ENCODE measurements around the gene SYNPR.

SYNPR gene

GRCh38 chr3:63470745-63471144 is 192.6 kb downstream of the SYNPR start:
- no peak for DNase-seq

- peak in 30 of 56 donors; percentile 2 to 78 (median 33) for DNase-seq
Observed at GRCh38 chr3:63471781-63472180, 193.7 kb downstream of the SYNPR start.

- peak in 3 of 56 donors; percentile 3 to 32 (median 8) for DNase-seq
Observed at GRCh38 chr3:63473641-63474166, 195.6 kb downstream of the SYNPR start.

- no peak for DNase-seq
Observed at GRCh38 chr3:63474828-63475518, 196.9 kb downstream of the SYNPR start.

GRCh38 chr3:63477494-63478129 is 199.5 kb downstream of the SYNPR start:
- no peak for DNase-seq

- DNase-seq, result no peak
Observed at GRCh38 chr3:63478990-63479660, 201.0 kb downstream of the SYNPR start.

- no peak for DNase-seq
Observed at GRCh38 chr3:63479661-63480035, 201.5 kb downstream of the SYNPR start.

GRCh38 chr3:63481627-63482026 is 203.5 kb downstream of the SYNPR start:
- DNase-seq, result no peak

GRCh38 chr3:63482341-63482740 is 204.2 kb downstream of the SYNPR start:
- no peak for DNase-seq

GRCh38 chr3:63492464-63492863 is 214.4 kb downstream of the SYNPR start:
- peak in 2 of 56 donors; percentile 11 to 19 for DNase-seq

GRCh38 chr3:63493101-63493500 is 215.0 kb downstream of the SYNPR start:
- no peak for DNase-seq

GRCh38 chr3:63494646-63495045 is 216.5 kb downstream of the SYNPR start:
- no peak for DNase-seq

GRCh38 chr3:63497641-63498040 is 219.5 kb downstream of the SYNPR start:
- no peak for DNase-seq

GRCh38 chr3:63500196-63500595 is 222.1 kb downstream of the SYNPR start:
- DNase-seq, result no peak

GRCh38 chr3:63508305-63508704 is 230.2 kb downstream of the SYNPR start:
- DNase-seq, result peak in 3 of 56 donors; percentile 9 to 26 (median 11)

GRCh38 chr3:63508771-63509170 is 230.7 kb downstream of the SYNPR start:
- DNase-seq, result no peak

- DNase-seq, result peak in 1 of 56 donors; percentile 3
Observed at GRCh38 chr3:63513791-63514190, 235.7 kb downstream of the SYNPR start.

- DNase-seq, result no peak
Observed at GRCh38 chr3:63514678-63515077, 236.6 kb downstream of the SYNPR start.

GRCh38 chr3:63519426-63519825 is 241.3 kb downstream of the SYNPR start:
- DNase-seq, result no peak

- DNase-seq, result no peak
Observed at GRCh38 chr3:63521657-63522056, 243.5 kb downstream of the SYNPR start.

GRCh38 chr3:63523100-63523499 is 245.0 kb downstream of the SYNPR start:
- DNase-seq, result no peak

- DNase-seq, result no peak
Observed at GRCh38 chr3:63528325-63529000, 250.4 kb downstream of the SYNPR start.

Data from nucleus accumbens (tissue), 56 donors.